ENCODE measurements around the gene ITPR2. TPM values are rescaled to one million over a fixed set of nuclear protein-coding genes. Genes with fewer than 3 reads are reported as not detected.

Gene ITPR2
- polyA plus RNA-seq, 2 of the 4 experiments (the other 2 are of a cell fraction), result 3.1 to 8.1 TPM

DNA sequence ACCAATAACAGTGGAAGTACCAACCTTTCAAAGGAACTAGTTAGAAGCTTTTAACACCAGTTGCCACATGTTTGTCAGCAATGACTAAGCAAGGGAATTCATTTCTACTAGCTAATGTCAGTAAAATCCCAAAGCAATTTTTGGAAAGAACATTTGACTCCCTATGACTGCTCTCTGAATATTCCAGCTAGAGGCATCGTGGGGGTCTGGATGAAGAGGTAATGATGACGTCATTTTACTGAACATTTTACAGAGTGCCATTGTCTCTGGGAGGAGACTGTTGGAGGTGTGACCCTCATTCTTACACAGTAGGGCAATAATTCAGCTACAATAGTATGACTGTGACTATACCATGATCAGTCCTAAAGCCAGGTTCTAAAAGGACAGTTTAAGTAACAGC, 204.8 kb downstream of the ITPR2 start:
- FAIRE-seq (no peak), DNase-seq (ENCODE audit: low read depth in 1 of 2, low spot score in 1 of 2) (no peak)
- POLR2A ChIA-PET, result no interaction called here

GRCh38 chr12:26627335-26627734, 205.7 kb downstream of the ITPR2 start:
- CTCF ChIA-PET, result no interaction called here
- TF ChIP-seq MAFK (IDR thresholded peaks at IDR 0.05; ENCODE audit: partially characterized antibody), result no peak
- TF ChIP-seq KDM5A (IDR thresholded peaks at IDR 0.05), result no peak
- TF ChIP-seq, protein P1, sequence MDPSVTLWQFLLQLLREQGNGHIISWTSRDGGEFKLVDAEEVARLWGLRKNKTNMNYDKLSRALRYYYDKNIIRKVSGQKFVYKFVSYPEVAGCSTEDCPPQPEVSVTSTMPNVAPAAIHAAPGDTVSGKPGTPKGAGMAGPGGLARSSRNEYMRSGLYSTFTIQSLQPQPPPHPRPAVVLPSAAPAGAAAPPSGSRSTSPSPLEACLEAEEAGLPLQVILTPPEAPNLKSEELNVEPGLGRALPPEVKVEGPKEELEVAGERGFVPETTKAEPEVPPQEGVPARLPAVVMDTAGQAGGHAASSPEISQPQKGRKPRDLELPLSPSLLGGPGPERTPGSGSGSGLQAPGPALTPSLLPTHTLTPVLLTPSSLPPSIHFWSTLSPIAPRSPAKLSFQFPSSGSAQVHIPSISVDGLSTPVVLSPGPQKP (IDR thresholded peaks at IDR 0.05; ENCODE audit: low read depth, low read length), result no peak
- no peak for TF ChIP-seq RCOR1 (IDR thresholded peaks at IDR 0.05; ENCODE audit: low read depth, low read length)
- no peak for TF ChIP-seq FOXS1 (CRISPR knock-in tag; IDR thresholded peaks at IDR 0.05)
- no peak for TF ChIP-seq NFE2L2 (conservative IDR thresholded peaks at IDR 0.05; ENCODE audit: low read length)
- no peak for TF ChIP-seq RARB (CRISPR knock-in tag; IDR thresholded peaks at IDR 0.05)
- TF ChIP-seq, protein P2, sequence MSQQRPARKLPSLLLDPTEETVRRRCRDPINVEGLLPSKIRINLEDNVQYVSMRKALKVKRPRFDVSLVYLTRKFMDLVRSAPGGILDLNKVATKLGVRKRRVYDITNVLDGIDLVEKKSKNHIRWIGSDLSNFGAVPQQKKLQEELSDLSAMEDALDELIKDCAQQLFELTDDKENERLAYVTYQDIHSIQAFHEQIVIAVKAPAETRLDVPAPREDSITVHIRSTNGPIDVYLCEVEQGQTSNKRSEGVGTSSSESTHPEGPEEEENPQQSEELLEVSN (IDR thresholded peaks at IDR 0.05; ENCODE audit: borderline replicate concordance, low read depth), result no peak
- no peak for TF ChIP-seq FOSL2 (IDR thresholded peaks at IDR 0.05)
- no peak for TF ChIP-seq FOSL2 (CRISPR knock-in tag; IDR thresholded peaks at IDR 0.05)
- TF ChIP-seq HOXB13 (CRISPR knock-in tag; IDR thresholded peaks at IDR 0.05; ENCODE audit: low read depth), result no peak
- no peak for TF ChIP-seq RAD21 (conservative IDR thresholded peaks at IDR 0.05 in 1 of 2, IDR thresholded peaks at IDR 0.05 in 1 of 2)
- no peak for TF ChIP-seq GATA3 (IDR thresholded peaks at IDR 0.05; ENCODE audit: borderline replicate concordance)
- TF ChIP-seq CEBPB (IDR thresholded peaks at IDR 0.05), result no peak
- TF ChIP-seq MYC (IDR thresholded peaks at IDR 0.05; ENCODE audit: borderline replicate concordance, low read length), result no peak
- TF ChIP-seq HEYL (CRISPR knock-in tag; IDR thresholded peaks at IDR 0.05), result no peak
- H3K27ac ChIP-seq, result no peak overlapping the region
- no peak overlapping the region for H3K4me2 ChIP-seq
- H3K9me3 ChIP-seq, result no peaks in the 10 kb centered on the region
- no peak overlapping the region for H3K4me3 ChIP-seq
- ATAC-seq (no peak), FAIRE-seq (no peak), DNase-seq (ENCODE audit: low read depth in 1 of 2, low spot score in 1 of 2) (no peak)
- POLR2A ChIA-PET, result no interaction called here
- no peaks in the 10 kb centered on the region for H3K4me1 ChIP-seq
- 59% methylated on average over 4 of the region's 4 CpGs for WGBS (ENCODE audit: missing lambda C conversion rate)

More for the DNA sequence above, 204.8 kb downstream of the ITPR2 start:
- no peak overlapping the region for H3K4me3 ChIP-seq
- no peaks in the 10 kb centered on the region for H3K4me1 ChIP-seq
- CTCF ChIA-PET, result interaction anchor here (0.7 to 1.0 kb wide), 3 partner anchors 14 to 32 kb away, joined by 3 to 4 read pairs (median 3); no protein-coding TSS in a partner anchor
- WGBS (ENCODE audit: missing lambda C conversion rate), result 81% methylated on average over 2 of the region's 2 CpGs
- H3K4me2 ChIP-seq, result no peak overlapping the region
- no peak overlapping the region for H3K27ac ChIP-seq
- no peak for ATAC-seq
- no peaks in the 10 kb centered on the region for H3K9me3 ChIP-seq
- TF ChIP-seq TFCP2L1 (CRISPR knock-in tag; IDR thresholded peaks at IDR 0.05), result no peak
- no peak for TF ChIP-seq REST (IDR thresholded peaks at IDR 0.05)
- TF ChIP-seq CHD4 (IDR thresholded peaks at IDR 0.05; ENCODE audit: borderline replicate concordance), result no peak
- TF ChIP-seq MYC (IDR thresholded peaks at IDR 0.05; ENCODE audit: borderline replicate concordance, low read length), result no peak

DNA sequence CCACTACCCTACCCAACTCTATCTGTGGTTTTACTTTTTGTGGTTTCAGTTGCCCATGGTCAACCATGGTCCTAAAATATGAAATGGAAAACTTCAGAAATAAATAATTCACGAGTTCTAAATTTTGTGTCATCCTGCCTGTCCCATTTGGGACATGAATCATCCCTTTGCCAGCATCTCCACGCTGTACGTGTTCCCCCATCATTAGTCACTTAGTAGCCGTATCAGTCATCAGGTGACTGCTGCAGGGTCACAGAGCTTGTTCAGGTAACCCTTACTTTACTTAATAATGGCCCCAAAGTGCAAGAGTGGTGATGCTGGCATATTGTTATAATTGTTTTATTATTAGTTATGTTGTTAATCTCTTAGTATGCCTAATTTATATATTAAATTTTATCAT, 209.9 kb downstream of the ITPR2 start:
- CTCF ChIA-PET, result interaction anchor here (0.7 to 1.5 kb wide), 4 partner anchors 9 to 349 kb away, joined by 3 to 6 read pairs (median 4); no protein-coding TSS in a partner anchor
- H3K4me1 ChIP-seq, result no peaks in the 10 kb centered on the region
- 50% methylated on average over 4 of the region's 4 CpGs for WGBS (ENCODE audit: missing lambda C conversion rate)
- H3K27ac ChIP-seq, result no peak overlapping the region
- no peak for DNase-seq (ENCODE audit: low read depth in 1 of 2, low spot score in 1 of 2)
- no peak overlapping the region for H3K4me2 ChIP-seq
- H3K4me3 ChIP-seq, result no peak overlapping the region
- POLR2A ChIA-PET, result no interaction called here
- no peaks in the 10 kb centered on the region for H3K9me3 ChIP-seq
- no peak for FAIRE-seq
- ATAC-seq, result no peak
- no peak for TF ChIP-seq RARB (CRISPR knock-in tag; IDR thresholded peaks at IDR 0.05)
- no peak for TF ChIP-seq GATA3 (IDR thresholded peaks at IDR 0.05; ENCODE audit: borderline replicate concordance)
- no peak for TF ChIP-seq FOXS1 (CRISPR knock-in tag; IDR thresholded peaks at IDR 0.05)
- TF ChIP-seq TP53 (CRISPR knock-in tag; IDR thresholded peaks at IDR 0.05), result no peak
- TF ChIP-seq, protein P3, sequence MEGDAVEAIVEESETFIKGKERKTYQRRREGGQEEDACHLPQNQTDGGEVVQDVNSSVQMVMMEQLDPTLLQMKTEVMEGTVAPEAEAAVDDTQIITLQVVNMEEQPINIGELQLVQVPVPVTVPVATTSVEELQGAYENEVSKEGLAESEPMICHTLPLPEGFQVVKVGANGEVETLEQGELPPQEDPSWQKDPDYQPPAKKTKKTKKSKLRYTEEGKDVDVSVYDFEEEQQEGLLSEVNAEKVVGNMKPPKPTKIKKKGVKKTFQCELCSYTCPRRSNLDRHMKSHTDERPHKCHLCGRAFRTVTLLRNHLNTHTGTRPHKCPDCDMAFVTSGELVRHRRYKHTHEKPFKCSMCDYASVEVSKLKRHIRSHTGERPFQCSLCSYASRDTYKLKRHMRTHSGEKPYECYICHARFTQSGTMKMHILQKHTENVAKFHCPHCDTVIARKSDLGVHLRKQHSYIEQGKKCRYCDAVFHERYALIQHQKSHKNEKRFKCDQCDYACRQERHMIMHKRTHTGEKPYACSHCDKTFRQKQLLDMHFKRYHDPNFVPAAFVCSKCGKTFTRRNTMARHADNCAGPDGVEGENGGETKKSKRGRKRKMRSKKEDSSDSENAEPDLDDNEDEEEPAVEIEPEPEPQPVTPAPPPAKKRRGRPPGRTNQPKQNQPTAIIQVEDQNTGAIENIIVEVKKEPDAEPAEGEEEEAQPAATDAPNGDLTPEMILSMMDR (IDR thresholded peaks at IDR 0.05), result no peak
- no peak for TF ChIP-seq ZFP36 (IDR thresholded peaks at IDR 0.05; ENCODE audit: borderline replicate concordance, partially characterized antibody)
- no peak for TF ChIP-seq REST (IDR thresholded peaks at IDR 0.05)
- TF ChIP-seq RNF2 (IDR thresholded peaks at IDR 0.05; ENCODE audit: borderline replicate concordance, low read depth), result no peak

All from A549 (cell line).